Caco-2 (cell line): ENCODE results near the gene KCNN3. TPM values are rescaled to one million over a fixed set of nuclear protein-coding genes. Genes with fewer than 3 reads are reported as not detected.
A peak's percentile ranks its signal among the peaks of the same experiment; 100 is the strongest.

ENCODE experiments used
- BruUV-seq: library from RNA; stranded (reverse); fragments of 400-500 nt; replicated peaks from 2 replicates; lab custom pipeline; 2021; lab: Mats Ljungman, UMichigan
- CTCF ChIA-PET: fragments of 300-600 bp; sonication (Branson Sonifier 250); formaldehyde crosslinking; loops from one replicate; lab custom pipeline; 2022; ENCODE audit warnings: antibody characterized with exemption; lab: Charles Lee
- POLR2A ChIA-PET: fragments of 300-600 bp; sonication (Branson Sonifier 250); formaldehyde crosslinking; loops from one replicate; lab custom pipeline; 2022; ENCODE audit warnings: antibody characterized with exemption; lab: Charles Lee
- DNase-seq, 2 experiments: peaks; one replicate each; pipeline versions ENCODE4 v3.0.0 to v3.0.0-alpha.2; 2020 to 2022
- H3K27me3 ChIP-seq: replicated peaks from 2 replicates; pipeline ENCODE4 v1.6.0; 2011; ENCODE audit warnings: low read length; ENCODE audit not compliant: control insufficient read depth, insufficient read depth
- H3K36me3 ChIP-seq: 2 replicates; pipeline ENCODE4 v1.5.1; 2011; ENCODE audit warnings: low read length; ENCODE audit not compliant: control insufficient read depth, insufficient read depth
- H3K4me1 ChIP-seq: fragments of 250-450 bp; sonication (Bioruptor Pico); 2 replicates; pipeline ENCODE4 v1.5.1; 2020; ENCODE audit warnings: mild to moderate bottlenecking
- H3K4me3 ChIP-seq: 2 replicates; pipeline ENCODE4 v1.5.1; 2011; ENCODE audit warnings: low read depth, mild to moderate bottlenecking, control low read depth, low read length
- H3K9me3 ChIP-seq: fragments of 250-450 bp; sonication (Bioruptor Pico); 2 replicates; pipeline ENCODE4 v1.5.1; 2020; ENCODE audit warnings: mild to moderate bottlenecking, moderate library complexity
- H3K27ac Mint-ChIP-seq: one replicate; pipeline ENCODE4 v1.8.0; 2022; ENCODE audit warnings: mixed read lengths; ENCODE audit not compliant: unreplicated experiment
- H3K27me3 Mint-ChIP-seq: one replicate; pipeline ENCODE4 v1.8.0; 2022; ENCODE audit warnings: mixed read lengths; ENCODE audit not compliant: insufficient read depth, unreplicated experiment
- H3K36me3 Mint-ChIP-seq: one replicate; pipeline ENCODE4 v1.8.0; 2022; ENCODE audit warnings: mild to moderate bottlenecking, mixed read lengths; ENCODE audit not compliant: insufficient read depth, unreplicated experiment
- H3K4me1 Mint-ChIP-seq: one replicate; pipeline ENCODE4 v1.8.0; 2022; ENCODE audit warnings: low read depth, mixed read lengths; ENCODE audit not compliant: unreplicated experiment
- H3K4me3 Mint-ChIP-seq: one replicate; pipeline ENCODE4 v1.8.0; 2022; ENCODE audit warnings: mild to moderate bottlenecking, moderate library complexity, mixed read lengths; ENCODE audit not compliant: unreplicated experiment
- H3K9me3 Mint-ChIP-seq: one replicate; pipeline ENCODE4 v1.8.0; 2022; ENCODE audit warnings: mixed read lengths; ENCODE audit not compliant: unreplicated experiment
- intact Hi-C: fragments of 100-400 bp; cut with micrococcal nuclease; formaldehyde crosslinking; loops from one replicate; pipeline ENCODE4 v1.10.0; 2022; ENCODE audit not compliant: unreplicated experiment
- total RNA-seq: library from RNA; stranded (reverse); gene quantifications from 2 replicates; pipeline ENCODE4 v1.2.3, GENCODE V29; 2022
- TF ChIP-seq, protein P1 (sequence below), 2 experiments: fragments of 200-600 bp in 1 of 2; IDR thresholded peaks; 1 replicate in 1 of 2; 2 replicates in 1 of 2; pipeline versions ENCODE4 v1.5.1 to v1.8.0; 2011 to 2022; ENCODE audit warnings: antibody characterized with exemption in 1 of 2, control low read depth in 1 of 2, inconsistent platforms in 1 of 2, low read depth in 1 of 2, low read length in 1 of 2, mild to moderate bottlenecking in 1 of 2, moderate library complexity in 1 of 2; ENCODE audit not compliant: insufficient read depth in 1 of 2, severe bottlenecking in 1 of 2, unreplicated experiment in 1 of 2

The KCNN3 gene
- total RNA-seq, 1 experiment from 2014 or later = 0.05 TPM

DNA sequence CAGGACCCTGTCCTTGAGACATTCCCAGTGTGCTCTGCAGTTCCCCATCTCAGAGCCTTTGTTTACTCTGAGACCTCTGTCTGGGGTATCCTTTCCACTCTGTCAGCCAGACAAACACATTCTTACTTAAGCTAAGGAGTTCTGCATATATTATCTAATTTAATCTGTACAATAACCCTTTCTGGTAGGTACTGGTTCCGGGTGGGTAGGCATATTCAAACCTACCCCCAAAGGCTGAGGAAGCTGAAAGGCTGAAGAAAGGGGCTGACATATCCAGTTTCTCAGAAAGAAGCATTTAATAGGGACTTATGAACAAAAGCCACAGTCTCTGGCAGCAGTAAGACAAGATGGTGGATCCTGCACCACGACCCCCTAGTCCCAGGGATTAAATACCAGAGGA lies 53.1 kb downstream of the KCNN3 start:
- intact Hi-C loops = no loop called here
- Histone ChIP-seq H3K4me3 (no peak overlapping the region), H3K9me3 (no peaks in the 10 kb centered on the region), H3K4me1 (no peaks in the 10 kb centered on the region), H3K36me3 (no peaks in the 10 kb centered on the region), H3K27me3 (no peaks in the 10 kb centered on the region)
- ChIA-PET CTCF (no interaction called here), POLR2A (no interaction called here)
- Mint-ChIP-seq H3K27me3 (peaks cover 8% of the 10 kb centered on the region), H3K4me1 (no peaks in the 10 kb centered on the region), H3K9me3 (no peaks in the 10 kb centered on the region), H3K36me3 (no peaks in the 10 kb centered on the region), H3K4me3 (no peak overlapping the region), H3K27ac (no peak overlapping the region)
- no TSS peak for BruUV-seq
- TF ChIP-seq, protein P1, sequence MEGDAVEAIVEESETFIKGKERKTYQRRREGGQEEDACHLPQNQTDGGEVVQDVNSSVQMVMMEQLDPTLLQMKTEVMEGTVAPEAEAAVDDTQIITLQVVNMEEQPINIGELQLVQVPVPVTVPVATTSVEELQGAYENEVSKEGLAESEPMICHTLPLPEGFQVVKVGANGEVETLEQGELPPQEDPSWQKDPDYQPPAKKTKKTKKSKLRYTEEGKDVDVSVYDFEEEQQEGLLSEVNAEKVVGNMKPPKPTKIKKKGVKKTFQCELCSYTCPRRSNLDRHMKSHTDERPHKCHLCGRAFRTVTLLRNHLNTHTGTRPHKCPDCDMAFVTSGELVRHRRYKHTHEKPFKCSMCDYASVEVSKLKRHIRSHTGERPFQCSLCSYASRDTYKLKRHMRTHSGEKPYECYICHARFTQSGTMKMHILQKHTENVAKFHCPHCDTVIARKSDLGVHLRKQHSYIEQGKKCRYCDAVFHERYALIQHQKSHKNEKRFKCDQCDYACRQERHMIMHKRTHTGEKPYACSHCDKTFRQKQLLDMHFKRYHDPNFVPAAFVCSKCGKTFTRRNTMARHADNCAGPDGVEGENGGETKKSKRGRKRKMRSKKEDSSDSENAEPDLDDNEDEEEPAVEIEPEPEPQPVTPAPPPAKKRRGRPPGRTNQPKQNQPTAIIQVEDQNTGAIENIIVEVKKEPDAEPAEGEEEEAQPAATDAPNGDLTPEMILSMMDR (IDR thresholded peaks at IDR 0.05; ENCODE audit: insufficient read depth in 1 of 2, low read depth in 1 of 2, low read length in 1 of 2, severe bottlenecking in 1 of 2, unreplicated experiment in 1 of 2) = no peak
- DNase-seq = no peak

DNA sequence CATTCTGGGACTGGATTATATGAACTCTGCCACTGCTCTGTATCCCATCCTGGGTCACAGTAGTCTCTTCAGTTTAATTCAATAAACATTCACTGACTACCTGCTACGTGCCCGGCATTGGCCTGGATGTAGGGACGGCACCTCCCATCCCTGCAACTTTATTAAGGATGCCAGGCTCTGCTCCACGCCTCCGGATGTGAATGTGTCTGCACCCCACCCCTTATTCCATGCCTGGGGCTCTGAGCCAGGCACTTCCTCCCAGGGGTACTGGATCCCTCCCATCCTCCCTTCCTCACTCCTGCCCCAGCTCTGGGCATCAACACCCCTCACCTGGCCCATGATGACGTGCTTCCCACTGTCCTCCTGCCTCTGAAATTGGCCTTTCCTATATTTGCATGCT lies 53.7 kb downstream of the KCNN3 start:
- POLR2A ChIA-PET = no interaction called here
- Histone ChIP-seq H3K27me3 (no peaks in the 10 kb centered on the region), H3K4me3 (no peak overlapping the region), H3K9me3 (no peaks in the 10 kb centered on the region), H3K36me3 (no peaks in the 10 kb centered on the region), H3K4me1 (no peaks in the 10 kb centered on the region)
- Mint-ChIP-seq H3K27me3 (peaks cover 13% of the 10 kb centered on the region), H3K27ac (no peak overlapping the region), H3K4me3 (no peak overlapping the region), H3K4me1 (no peaks in the 10 kb centered on the region), H3K9me3 (no peaks in the 10 kb centered on the region), H3K36me3 (no peaks in the 10 kb centered on the region)
- DNase-seq = no peak
- no TSS peak for BruUV-seq
- intact Hi-C loops = no loop called here
- TF ChIP-seq, protein P1 (IDR thresholded peaks at IDR 0.05; ENCODE audit: insufficient read depth in 1 of 2, low read depth in 1 of 2, low read length in 1 of 2, severe bottlenecking in 1 of 2, unreplicated experiment in 1 of 2) = no peak
- CTCF ChIA-PET = no interaction called here

DNA sequence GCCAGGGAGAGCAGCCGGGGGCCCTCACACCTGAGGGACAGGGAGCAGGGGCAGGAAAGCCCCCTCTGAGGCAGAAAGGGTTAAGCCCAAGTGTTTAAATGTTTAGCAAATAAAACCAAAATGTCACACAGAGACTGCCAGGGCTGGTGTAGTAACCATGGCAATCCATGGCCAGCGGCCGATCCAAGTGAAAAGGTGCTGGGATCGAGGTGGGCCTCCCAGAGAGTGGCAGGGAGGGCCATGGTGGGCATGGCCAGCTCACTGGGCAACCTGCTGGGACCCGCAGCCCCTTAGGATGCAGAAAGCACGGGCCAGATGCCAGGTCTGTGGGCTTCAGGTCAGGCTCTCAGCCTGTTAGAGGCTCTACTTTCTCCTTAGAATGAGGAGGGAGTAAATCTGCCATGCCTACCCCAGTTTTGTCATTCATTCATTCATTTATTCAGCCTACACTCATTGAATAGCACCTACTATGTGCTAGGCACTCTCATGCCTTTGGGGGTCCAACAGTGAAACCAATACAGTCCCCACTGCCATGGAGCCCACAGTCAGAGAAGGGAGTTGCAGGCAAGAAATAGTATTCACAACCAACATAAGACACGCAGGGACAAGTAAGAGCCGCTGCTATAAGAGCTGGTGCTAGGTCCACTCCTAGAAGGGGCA lies 56.1 kb downstream of the KCNN3 start:
- Histone ChIP-seq H3K36me3 (no peaks in the 10 kb centered on the region), H3K27me3 (no peaks in the 10 kb centered on the region; the same call in 1 of the 2 replicates), H3K4me3 (no peak overlapping the region), H3K9me3 (no peaks in the 10 kb centered on the region), H3K4me1 (no peaks in the 10 kb centered on the region)
- no peak overlapping the region for H3K4me3 Mint-ChIP-seq
- TF ChIP-seq, protein P1 (IDR thresholded peaks at IDR 0.05; ENCODE audit: insufficient read depth in 1 of 2, low read depth in 1 of 2, low read length in 1 of 2, severe bottlenecking in 1 of 2, unreplicated experiment in 1 of 2) = no peak
- ChIA-PET CTCF (no interaction called here), POLR2A (no interaction called here)
- no peak for DNase-seq
- H3K9me3 Mint-ChIP-seq = no peaks in the 10 kb centered on the region
- intact Hi-C loops = no loop called here
- peaks cover 22% of the 10 kb centered on the region for H3K27me3 Mint-ChIP-seq
- BruUV-seq = no TSS peak
- H3K27ac Mint-ChIP-seq = peak overlapping the region; percentile 17
- H3K4me1 Mint-ChIP-seq = no peaks in the 10 kb centered on the region
- H3K36me3 Mint-ChIP-seq = no peaks in the 10 kb centered on the region
